HG02938 (cell line): ENCODE measurements around the gene SRPK2.
"Not testable (repeated sequence)": the region's sequence is repeated elsewhere in the genome, so short reads cannot be mapped to it uniquely, and the experiment has no call there.

ENCODE experiments used
- ATAC-seq: cut with Tn5 transposase; IDR thresholded peaks from one replicate; pipeline ENCODE4 v1.9.1; 2021; ENCODE audit warnings: mild to moderate bottlenecking, moderate library complexity; ENCODE audit not compliant: unreplicated experiment

Gene SRPK2

GRCh38 chr7:105388356-105389087, at the start of gene SRPK2:
SRPK2 (minus strand) TSS chr7:105388921.
- ATAC-seq: peak; percentile 60

GRCh38 chr7:105438254-105438653, 49.5 kb upstream of the SRPK2 start:
- no peak for ATAC-seq

GRCh38 chr7:105437356-105437755, 48.6 kb upstream of the SRPK2 start:
- not testable (repeated sequence) for ATAC-seq

DNA sequence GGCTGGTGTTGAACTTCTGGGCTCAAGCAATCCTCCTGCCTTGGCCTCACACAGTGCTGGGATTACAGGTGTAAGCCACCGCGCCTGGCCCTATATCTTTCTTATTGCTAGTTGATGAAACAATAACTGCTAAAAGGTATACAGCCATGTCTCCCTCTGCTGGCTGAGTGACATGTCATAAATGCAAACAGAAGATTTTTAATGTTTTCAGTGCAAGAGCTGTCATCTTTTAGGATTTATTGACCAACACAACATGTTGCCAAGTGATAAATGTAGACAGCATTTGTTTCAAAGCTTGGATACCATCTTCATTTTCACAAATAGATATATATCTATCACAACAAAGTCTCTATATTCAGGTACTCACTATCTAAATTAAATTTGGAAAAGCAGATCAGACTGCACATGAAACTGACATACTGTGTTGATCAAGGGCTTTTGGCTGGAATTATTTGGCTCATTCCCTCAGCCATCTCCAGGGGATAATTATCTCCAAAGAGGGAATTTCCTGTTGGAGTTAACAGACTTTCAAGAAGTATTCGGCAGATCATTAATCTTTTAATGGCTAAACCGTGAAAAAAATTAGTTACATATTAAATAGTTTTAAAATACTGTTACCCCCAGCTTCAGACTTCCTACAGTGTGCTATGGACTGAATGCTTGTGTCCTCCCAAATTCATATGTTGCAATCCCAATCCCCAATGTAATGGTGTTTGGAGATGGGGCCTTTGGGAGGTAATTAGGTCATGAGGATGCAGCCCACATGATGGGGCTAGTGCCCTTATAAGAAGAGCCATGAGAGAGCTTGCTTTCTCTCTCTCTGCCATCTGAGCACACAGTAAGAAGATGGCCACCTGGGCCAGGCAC, 41.3 kb upstream of the SRPK2 start:
- no peak for ATAC-seq

GRCh38 chr7:105426606-105427146, 38.0 kb upstream of the SRPK2 start:
- no peak for ATAC-seq

- ATAC-seq: no peak
Observed at GRCh38 chr7:105423987-105424386, 35.3 kb upstream of the SRPK2 start.

GRCh38 chr7:105413887-105414437, 25.2 kb upstream of the SRPK2 start:
- no peak for ATAC-seq

GRCh38 chr7:105410774-105411173, 22.1 kb upstream of the SRPK2 start:
- not testable (repeated sequence) for ATAC-seq

DNA sequence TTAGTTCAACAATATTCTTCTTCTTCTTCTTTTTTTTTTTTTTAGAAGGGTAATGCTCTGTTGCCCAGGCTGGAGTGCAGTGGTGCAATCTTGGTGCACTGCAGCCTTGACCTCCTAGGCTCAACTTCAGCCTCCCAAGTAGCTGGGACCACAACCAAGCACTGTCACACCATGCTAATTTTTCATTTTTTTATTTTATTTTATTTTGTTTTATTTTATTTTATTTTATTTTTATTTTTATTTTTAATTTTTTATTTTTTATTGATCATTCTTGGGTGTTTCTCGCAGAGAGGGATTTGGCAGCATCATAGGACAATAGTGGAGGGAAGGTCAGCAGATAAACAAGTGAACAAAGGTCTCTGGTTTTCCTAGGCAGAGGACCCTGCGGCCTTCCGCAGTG, 21.1 kb upstream of the SRPK2 start:
- ATAC-seq: not testable (repeated sequence)

DNA sequence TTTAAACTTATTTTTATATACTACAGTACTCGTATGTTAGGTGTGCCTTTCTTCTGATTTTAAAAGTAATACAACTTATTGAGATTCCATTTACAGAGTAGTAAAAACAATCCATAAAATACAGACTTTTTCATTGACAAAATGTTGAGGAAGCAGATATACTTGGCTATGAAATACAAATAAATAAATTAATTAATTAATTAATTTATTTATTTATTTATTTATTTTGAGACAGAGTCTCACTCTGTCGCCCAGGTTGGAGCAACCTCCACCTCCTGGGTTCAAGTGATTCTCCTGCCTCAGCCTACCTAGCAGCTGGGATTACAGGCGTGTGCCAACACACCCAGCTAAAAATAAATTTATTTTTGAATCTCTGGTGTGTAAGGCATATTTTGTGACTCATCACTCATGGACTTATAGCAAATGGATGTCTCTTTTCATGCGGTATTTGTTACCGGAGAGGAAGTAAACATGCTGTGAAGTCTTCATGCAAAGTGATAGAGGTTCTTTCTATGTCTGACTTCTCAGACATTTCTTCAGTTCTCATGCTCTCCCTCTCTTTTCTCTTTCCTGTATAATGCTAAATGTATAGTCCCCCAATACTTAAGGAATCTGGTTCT, 20.2 kb upstream of the SRPK2 start:
- ATAC-seq: no peak

DNA sequence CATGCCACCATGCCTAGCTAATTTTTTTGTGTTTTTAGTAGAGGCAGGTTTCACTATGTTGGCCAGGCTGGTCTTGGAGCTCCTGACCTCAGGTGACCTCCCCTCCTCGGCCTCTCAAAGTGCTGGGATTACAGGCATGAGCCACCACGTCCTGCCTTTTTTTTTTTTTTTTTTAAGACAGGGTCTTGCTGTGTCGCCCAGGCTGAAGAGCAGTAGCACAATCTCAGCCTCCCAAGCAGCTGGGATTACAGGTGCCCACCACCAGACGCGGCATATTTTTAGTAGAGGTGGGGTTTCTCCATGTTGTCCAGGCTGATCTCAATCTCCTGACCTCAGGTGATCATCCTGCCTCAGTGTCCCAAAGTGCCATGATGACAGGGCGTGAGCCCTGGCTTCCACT, 14.4 kb upstream of the SRPK2 start:
- no peak for ATAC-seq

DNA sequence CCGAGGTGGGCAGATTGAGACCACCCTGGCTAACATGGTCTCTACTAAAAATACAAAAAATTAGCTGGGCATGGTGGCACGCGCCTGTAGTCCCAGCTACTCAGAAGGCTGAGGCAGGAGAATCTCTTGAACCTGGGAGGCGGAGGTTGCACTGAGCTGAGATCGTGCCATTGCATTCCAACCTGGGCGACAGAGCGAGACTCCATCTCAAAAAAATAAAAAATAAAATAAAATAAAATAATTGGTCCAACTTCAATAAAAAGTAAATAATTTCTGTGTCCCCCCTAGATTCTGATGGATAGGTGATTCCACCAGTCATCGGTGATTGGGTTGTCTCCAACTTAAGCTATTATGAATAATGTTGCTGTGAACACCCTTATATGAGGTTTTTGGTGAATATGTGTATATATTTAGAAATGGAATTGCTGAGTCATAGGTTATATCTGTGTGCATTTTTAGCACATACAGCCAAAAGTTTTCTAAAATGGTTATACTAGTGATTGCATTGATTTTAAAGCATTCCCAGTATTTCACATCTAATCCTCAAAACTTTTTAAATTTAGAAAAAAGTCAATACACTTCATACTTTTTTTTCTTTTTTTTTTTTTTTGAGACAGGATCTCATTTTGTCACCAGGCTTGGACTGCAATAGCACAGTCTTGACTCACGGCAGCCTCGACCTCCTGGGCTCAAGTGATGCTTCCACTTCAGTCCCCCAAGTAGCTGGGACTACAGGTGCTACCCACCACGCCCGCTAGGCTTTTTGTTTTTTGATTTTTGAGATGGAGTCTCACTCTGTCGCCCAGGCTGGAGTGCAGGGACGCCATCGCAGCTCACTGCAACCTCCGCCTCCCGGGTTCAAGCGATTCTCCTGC, 13.7 kb upstream of the SRPK2 start:
- ATAC-seq: no peak

DNA sequence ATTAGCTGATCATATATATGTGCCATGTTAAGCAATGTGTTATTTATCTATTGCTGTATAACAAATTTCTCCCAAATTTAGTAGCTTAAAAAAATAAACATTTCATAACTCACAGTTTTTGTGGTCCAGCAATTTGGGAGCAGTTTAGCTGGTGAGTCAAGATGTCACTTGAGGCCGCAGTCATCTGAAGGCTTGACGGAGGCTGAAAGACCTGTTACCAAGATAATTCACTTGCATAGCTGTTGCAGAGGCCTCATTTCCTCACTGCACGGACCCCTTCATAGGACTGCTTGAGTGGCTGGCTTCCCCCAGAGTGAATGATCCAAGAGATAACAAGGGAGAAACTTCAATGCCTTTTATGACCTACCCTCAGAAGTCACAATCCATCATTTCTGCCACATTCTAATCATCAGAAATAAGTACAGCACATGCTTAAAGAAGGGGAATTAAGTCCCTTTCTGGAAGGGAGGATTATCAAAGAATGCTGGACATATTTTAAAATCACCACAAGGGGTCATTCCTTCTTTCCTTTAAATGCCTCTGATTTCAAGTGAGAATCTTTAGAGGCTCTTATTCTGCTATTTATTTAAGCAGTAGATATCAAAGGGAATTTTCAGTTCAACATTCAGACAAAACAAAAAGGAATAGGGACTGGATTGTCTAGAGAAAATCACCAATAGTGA, 10.5 kb upstream of the SRPK2 start:
- no peak for ATAC-seq

GRCh38 chr7:105396566-105396965, 7.8 kb upstream of the SRPK2 start:
- no peak for ATAC-seq

DNA sequence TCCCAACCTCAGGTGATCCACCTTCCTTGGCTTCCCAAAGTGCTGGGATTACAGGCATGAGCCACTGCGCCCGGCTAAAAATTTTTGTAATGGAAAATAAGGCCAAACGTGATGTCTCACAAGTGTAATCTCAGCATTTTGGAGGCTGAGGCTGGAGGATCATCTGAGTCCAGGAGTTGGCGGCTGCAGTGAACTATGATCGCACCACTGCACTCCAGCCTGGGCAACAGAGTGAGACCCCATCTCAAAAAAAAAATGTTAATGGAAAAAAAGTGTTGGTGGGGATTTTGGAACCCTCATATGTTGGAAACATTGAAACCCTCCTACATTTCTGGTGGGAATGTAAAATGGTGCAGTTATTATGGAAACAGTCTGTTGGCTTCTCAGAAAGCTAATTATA, 2.7 kb upstream of the SRPK2 start:
- no peak for ATAC-seq

DNA sequence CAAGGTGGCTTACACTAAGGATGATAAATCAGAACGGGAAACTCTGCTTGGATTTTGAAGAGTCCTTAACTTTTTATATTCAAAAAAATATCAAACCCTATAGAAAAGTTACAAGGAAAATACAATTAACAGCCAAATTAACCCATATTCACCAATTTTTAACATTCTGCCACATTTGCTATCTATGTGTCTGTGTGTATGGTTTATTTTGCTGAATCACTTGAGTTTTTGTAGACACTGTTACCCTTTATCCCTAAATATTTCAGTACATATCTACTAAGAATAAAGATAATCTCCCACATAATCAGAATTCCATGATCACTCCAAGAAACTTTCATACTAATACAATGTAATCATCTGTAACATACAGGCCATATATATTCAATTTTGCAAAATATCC, 1.2 kb upstream of the SRPK2 start:
- ATAC-seq: no peak

DNA sequence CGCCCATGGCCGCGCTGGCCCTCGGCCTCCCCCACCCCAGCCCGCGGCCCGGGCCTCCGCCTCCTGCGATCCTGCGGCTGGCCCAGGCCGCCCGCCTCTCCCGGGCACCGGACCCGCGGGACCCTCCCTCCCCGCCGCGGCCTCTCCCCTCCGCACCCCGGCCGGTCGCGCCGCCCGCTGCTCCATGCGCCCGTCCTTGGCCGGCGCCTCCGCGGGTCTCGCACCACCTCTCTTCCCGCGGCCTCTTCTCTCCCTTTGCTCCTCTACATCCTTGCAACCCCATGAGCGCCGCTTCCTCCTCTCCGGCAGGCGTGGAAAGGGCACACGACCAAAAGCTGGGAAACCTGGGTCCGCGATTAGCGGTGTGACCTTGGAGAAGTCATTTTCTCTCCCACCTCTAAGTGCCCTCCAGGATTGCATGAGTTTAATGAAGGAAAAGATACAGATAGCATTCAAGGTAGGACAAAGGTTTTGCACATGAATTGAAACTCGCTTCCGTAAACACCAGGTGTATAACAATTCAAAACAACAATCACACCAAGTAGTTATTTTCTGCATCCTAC, 448 bp upstream of the SRPK2 start:
- ATAC-seq: no peak

DNA sequence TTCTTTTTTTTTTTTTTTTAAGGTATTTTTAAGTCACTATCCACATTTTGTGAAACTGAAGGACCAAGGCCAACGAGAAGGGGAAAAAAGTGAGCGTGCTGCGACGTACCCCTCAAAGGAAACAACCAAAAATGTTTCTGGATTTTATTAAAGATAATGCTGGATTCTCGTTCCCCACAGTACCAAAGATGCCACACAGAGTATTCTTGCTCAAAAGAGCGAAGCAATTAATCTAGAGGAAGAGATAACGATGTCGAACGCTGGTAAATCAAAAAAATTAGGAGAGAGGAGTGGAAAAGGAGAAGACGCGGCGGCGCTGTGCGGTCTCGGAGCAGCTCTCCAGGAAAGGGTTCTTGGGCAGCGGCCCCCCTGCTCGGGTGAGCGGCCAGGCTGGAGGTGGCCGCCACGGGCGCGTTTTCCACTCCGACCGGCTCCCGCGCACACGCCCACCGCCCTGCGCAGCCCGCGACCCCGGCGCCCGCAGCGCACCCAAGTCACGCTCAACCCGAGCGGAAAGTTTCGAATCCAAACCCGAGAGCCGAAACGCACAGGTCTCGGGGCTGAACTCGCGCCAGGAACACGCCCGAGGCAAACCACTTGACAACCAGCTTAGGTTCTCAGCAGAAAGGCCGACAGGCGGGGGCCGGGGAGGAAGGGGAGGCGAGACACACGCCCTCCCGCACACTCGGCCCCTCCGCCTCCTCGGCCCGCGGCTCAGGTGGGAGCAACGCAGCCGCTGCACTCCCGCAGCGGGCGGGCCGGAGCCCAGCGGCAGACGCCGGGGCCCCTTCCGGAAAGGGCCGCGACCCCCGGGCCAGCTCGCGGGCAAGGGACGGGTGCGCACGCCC, 989 bp downstream of the SRPK2 start:
- peak; percentile 53 for ATAC-seq
